GM12873 (cell line): ENCODE data around the gene WWC2.

Source experiments
- TF ChIP-seq, protein P1 (sequence below): IDR thresholded peaks from 2 replicates; pipeline ENCODE4 v1.5.1; 2012; ENCODE audit warnings: low read depth, mild to moderate bottlenecking, moderate library complexity, low read length, control low read depth; ENCODE audit not compliant: insufficient read depth; ENCODE audit errors: missing control alignments

WWC2 gene

DNA sequence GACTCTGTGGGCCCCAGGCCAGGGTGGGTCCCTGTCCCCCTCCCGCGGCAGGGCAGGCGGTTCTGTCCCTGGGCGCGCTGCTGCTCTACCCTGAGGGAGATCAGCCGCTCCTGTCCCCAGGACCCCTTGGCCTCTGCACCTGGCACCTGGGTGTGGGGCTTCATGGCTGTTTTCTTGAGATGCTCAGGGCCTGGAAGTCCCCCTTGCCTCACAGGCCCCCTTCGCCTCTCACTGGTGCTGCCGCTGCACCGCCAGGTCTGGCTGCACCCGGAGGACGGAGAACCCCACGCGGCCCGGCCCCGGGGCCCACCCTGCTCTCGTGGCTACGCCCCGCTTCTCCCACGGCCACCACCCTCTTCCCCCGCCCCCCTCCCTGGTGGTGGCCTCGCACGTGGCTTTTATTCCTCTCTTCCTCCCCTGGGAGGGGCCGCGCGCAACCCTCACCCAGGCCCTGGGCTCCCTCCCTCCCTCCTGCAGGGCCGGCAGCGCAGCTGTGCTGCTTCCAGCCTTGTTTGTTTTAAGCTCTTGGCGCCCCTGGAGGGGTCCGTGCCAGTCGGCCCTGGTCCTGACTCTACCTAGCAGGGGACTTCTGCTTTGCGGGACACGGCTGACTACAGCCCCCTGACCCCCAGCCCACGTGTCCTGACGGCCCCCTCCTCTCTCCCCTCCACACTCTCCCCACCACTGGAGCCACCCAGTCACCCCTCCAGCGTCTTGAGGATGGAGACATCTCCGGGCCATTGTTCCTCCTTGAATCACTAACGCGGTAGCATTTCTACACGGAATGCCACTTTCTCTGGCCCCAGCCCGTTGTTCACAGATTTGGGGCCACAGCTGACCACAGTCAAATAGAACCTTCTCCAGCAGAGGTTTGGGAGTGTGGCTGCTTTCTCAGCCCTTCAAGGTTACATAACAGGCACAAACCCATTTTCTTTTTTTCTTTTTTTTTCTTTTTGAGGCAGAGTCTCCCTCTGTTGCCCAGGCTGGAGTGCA lies 243.8 kb downstream of the WWC2 start:
- TF ChIP-seq, protein P1, sequence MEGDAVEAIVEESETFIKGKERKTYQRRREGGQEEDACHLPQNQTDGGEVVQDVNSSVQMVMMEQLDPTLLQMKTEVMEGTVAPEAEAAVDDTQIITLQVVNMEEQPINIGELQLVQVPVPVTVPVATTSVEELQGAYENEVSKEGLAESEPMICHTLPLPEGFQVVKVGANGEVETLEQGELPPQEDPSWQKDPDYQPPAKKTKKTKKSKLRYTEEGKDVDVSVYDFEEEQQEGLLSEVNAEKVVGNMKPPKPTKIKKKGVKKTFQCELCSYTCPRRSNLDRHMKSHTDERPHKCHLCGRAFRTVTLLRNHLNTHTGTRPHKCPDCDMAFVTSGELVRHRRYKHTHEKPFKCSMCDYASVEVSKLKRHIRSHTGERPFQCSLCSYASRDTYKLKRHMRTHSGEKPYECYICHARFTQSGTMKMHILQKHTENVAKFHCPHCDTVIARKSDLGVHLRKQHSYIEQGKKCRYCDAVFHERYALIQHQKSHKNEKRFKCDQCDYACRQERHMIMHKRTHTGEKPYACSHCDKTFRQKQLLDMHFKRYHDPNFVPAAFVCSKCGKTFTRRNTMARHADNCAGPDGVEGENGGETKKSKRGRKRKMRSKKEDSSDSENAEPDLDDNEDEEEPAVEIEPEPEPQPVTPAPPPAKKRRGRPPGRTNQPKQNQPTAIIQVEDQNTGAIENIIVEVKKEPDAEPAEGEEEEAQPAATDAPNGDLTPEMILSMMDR: no peak

DNA sequence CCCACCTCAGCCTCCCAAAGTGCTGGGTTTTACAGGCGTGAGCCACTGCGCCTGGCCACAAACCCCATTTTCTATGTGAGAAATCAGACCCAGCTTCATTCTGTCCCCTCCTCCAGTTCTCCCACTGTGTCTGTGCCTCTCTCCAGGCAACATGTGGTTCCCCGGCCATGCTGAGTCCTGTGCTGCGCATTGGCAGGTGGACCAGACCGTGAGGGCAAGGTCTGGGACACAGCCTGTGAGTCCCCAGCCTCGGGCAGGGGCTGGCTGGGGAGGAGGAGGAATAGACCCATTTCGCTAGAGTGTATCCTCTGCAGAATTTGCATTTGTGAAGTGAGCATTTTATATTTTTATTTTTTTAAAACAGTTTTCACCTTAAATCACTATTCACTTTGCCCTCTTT lies 244.7 kb downstream of the WWC2 start:
- TF ChIP-seq, protein P1: no peak

DNA sequence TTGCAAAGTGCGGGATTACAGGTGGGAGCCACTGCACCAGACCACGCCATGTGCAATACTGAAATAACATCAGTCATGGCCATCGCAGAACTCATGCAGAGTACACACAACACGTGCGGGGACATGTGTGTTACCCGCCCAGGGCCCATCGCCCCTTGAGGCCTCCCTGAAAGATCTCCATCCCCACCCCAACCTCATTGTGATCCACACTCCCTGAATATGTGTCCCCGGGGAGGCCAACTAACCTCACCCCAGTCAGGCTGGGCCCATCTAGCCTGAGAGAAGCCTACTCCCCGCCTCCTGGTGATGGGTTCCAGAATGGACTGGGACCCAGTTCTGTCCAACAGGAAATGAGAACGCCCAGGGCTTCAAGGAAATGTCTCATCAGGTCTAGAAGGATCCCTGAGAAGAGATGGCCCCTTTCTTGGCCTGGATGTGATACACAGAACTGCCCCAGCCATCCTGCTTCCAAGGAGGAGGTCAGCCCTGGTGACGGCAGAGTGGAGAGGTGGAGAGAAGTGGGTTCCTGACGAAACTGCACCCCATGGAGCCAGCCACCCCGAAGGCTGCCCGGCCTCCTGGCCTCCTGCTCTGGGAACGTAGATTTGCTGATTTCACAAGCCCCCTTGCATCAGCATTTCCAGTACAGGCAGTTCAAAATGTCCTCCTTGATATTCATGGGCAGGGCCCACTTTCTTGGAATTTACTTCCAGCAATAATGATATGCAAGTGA lies 245.6 kb downstream of the WWC2 start:
- TF ChIP-seq, protein P1: no peak

DNA sequence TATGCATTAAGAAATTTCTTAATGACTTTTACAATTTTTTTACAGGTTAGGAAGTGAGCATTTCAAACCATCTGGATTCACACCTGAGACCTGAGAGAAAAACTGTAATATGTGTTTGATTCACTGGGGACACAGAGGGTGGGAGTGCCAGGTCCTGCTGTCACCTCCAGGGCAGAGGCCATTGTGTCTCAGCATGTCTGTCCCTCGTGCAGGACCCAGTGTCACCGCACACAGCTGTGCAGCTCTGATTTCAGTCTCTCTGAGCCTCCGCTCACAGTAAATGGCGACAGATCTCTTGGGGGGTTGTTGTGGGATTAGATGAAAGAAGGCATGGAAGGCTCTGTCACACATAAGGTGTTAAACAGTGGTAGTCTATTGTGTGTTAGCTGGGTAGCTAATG lies 246.2 kb downstream of the WWC2 start:
- TF ChIP-seq, protein P1: no peak

DNA sequence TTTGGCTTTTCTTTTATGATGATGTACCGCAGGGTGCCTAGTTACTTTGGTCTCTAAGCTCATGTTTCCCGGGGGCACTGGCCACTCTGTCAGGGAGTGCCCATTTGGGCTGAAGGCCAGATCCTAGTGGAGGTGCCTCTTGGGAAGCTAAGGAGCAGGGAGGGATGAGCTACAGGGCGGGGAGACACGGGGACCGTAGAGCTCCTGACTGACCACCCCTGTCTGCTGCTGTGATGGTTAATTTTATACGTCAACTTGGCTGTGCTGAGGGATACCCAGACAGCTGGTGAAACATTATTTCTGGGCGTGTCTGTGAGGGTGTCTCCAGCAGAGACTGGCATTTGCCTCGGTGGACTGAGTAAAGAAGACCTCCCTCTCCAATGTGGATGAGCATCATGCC lies 248.1 kb downstream of the WWC2 start:
- TF ChIP-seq, protein P1: no peak

DNA sequence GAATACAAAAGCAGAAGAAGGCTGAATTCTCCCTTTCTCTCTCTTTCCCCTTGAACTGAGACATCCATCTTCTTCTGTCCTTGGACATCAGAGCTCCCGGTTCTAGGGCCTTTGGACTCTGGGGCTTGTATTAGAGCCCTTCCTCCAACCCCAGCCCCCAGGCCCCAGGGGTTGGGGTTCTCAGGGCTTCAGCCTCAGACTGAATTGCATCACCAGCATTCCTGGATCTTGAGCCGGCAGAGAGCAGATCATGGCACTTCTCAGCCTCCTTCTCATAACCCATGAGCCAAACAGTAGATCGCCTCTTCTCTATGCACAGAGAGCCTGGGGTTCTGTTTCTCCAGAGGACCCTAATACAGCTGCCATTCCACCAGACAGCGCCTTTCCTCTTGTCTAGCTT lies 248.5 kb downstream of the WWC2 start:
- TF ChIP-seq, protein P1: no peak

DNA sequence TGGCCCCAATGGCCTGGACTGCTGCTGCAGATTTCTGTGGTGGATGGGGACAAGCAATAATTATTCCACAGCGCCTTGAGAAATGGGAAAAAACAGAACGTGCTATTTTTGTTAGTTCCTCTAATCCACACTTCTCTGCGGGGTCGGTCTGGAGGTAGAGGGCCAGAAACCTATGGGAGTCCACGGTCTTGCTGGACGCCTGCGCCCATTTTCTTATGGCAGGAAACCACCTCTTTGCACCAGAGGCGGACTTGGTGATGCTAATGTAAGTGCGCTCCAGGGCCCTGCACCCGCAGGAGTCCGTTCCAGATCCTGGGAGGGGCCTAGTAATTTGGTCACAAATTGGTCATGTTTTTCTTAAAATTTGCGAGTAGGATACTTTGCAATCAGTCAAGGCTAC lies 249.1 kb downstream of the WWC2 start:
- TF ChIP-seq, protein P1: no peak
